GM13976 (cell line): Measurements from ENCODE around the gene GAMT.

Source experiments
- DNase-seq: peaks from one replicate; pipeline ENCODE4 v3.0.0; 2012; ENCODE audit warnings: low spot score
- in situ Hi-C: fragments of 300-500 bp; cut with MboI; formaldehyde crosslinking; loops from one replicate; pipeline ENCODE4 v1.12.0; 2022; ENCODE audit warnings: low sequenced_read_pairs, mixed read lengths, inconsistent platforms; ENCODE audit not compliant: unreplicated experiment
- TF ChIP-seq, protein P1 (sequence below): IDR thresholded peaks from 2 replicates; pipeline ENCODE4 v1.5.1; 2012; ENCODE audit warnings: borderline replicate concordance, mild to moderate bottlenecking; ENCODE audit not compliant: insufficient read depth; ENCODE audit errors: extremely low read depth, missing control alignments, control extremely low read depth

Gene GAMT

GRCh38 chr19:1376415-1376805 is 24.9 kb downstream of the GAMT start:
- in situ Hi-C loops: no loop called here
- DNase-seq: no peak
- TF ChIP-seq, protein P1, sequence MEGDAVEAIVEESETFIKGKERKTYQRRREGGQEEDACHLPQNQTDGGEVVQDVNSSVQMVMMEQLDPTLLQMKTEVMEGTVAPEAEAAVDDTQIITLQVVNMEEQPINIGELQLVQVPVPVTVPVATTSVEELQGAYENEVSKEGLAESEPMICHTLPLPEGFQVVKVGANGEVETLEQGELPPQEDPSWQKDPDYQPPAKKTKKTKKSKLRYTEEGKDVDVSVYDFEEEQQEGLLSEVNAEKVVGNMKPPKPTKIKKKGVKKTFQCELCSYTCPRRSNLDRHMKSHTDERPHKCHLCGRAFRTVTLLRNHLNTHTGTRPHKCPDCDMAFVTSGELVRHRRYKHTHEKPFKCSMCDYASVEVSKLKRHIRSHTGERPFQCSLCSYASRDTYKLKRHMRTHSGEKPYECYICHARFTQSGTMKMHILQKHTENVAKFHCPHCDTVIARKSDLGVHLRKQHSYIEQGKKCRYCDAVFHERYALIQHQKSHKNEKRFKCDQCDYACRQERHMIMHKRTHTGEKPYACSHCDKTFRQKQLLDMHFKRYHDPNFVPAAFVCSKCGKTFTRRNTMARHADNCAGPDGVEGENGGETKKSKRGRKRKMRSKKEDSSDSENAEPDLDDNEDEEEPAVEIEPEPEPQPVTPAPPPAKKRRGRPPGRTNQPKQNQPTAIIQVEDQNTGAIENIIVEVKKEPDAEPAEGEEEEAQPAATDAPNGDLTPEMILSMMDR: no peak

GRCh38 chr19:1374250-1374577 is 27.1 kb downstream of the GAMT start:
- in situ Hi-C loops: no loop called here
- TF ChIP-seq, protein P1: no peak
- DNase-seq: no peak

- in situ Hi-C loops: no loop called here
- no peak for DNase-seq
- TF ChIP-seq, protein P1: no peak
Measured at GRCh38 chr19:1373534-1374249, 27.6 kb downstream of the GAMT start.

GRCh38 chr19:1373042-1373533 is 28.3 kb downstream of the GAMT start:
- TF ChIP-seq, protein P1: no peak
- in situ Hi-C loops: no loop called here
- DNase-seq: no peak

GRCh38 chr19:1370579-1371361 is 30.6 kb downstream of the GAMT start:
- DNase-seq: no peak
- TF ChIP-seq, protein P1: no peak
- in situ Hi-C loops: no loop called here

- in situ Hi-C loops: no loop called here
- TF ChIP-seq, protein P1: no peak
- DNase-seq: no peak
Measured at GRCh38 chr19:1369214-1369805, 32.0 kb downstream of the GAMT start.
